GM19372 (cell line): Measurements from ENCODE around the gene STAC3.
"Not testable (repeated sequence)": the region's sequence is repeated elsewhere in the genome, so short reads cannot be mapped to it uniquely, and the experiment has no call there.

Experiments used
- ATAC-seq: cut with Tn5 transposase; IDR thresholded peaks from one replicate; pipeline ENCODE4 v1.9.1; 2021; ENCODE audit warnings: mild to moderate bottlenecking, low read depth, moderate library complexity; ENCODE audit not compliant: unreplicated experiment

STAC3 gene

DNA sequence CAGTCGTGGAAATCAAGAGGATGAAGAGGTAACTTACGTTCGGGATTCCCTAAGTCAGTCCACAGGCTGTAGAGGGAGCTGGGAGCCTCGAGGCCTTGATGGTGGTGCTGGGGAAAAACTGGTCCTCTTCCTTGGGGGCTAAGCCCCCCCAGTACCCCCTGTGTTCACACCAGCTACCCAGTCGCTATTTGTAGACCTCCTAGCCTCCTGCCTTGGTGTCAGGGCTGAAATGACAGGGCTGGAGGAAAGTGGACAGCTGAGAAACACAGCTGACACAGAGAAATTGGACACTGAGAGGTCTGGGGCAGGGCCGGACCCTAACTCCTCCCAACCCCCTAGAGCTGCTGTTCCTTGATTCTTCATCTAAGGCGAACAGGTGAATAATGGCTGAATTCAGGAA is at the start of gene STAC3:
TSS of gene STAC3 (minus strand) at position 232 of the 400 bp plus-strand sequence. CDS start 1,551 bp downstream, outside the sequence.
- ATAC-seq = no peak

- ATAC-seq = no peak
These were observed 48.6 kb upstream of the STAC3 start for GRCh38 chr12:57299514-57300016.

DNA sequence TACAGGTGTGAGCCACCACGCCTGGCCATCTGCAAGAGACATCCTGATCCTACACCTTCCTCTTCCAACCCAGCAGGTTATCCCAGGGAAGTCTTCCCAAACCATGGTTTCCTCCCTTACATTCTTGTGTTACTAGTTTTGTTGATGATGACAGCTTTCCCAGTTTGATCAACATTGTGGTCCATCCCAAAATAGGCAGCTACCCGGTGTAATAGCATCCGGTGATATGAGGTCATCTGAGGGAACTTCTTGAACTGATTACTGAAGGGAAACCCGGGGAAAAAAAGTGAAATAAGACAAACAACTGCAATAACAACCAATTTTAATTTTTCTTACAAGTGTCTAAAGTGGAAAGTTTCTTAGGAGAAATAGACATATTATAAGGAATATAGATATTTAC is 45.3 kb upstream of the STAC3 start:
- no peak for ATAC-seq

- ATAC-seq = not testable (repeated sequence)
These were observed 31.1 kb upstream of the STAC3 start for GRCh38 chr12:57282073-57282472.

- ATAC-seq = peak; percentile 98
These were observed 29.4 kb upstream of the STAC3 start for GRCh38 chr12:57280211-57281062.

DNA sequence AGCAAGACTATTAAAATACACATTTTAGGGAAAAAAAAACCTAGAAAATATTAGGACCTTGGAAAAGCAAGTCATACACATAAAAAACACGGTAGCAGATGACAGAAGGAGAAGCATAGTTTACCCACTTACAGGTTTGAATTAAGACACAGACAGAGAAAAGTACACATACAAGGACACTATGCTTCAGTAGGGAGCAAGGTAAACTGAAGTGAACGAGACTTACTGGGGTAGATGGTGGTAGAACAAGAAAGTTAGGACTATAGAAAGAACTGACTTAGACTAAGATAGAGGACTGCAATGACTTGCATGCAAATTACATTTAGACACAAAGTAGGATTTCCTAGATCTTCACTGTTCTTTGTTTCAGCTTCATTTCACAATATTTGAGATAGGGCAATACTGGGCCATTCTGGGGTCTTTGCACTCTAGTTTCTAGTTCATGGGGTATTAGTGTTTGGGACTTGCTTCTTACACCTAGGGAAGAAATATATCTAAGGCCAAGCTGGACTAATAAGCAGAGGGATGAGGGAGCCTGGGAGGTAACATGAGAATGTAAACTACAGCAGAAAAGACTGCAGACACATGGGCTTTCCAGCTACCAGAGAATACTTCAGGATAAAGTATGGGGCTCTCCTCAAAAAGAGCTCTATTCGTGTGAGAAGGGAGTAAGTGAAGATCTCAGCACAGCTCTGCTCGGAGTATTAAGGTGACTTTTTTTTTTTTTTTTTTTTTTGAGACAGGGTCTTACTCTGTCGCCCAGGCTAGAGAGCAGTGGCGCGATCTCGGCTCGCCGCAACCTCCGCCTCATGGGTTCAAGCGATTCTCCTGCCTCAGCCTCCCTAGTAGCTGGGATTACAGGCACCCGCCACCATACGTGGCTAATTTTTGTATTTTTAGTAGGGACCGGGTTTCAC is 27.7 kb upstream of the STAC3 start:
- ATAC-seq = no peak

GRCh38 chr12:57276935-57277563 is 26.1 kb upstream of the STAC3 start:
- no peak for ATAC-seq

GRCh38 chr12:57276233-57276632 is 25.2 kb upstream of the STAC3 start:
- not testable (repeated sequence) for ATAC-seq

DNA sequence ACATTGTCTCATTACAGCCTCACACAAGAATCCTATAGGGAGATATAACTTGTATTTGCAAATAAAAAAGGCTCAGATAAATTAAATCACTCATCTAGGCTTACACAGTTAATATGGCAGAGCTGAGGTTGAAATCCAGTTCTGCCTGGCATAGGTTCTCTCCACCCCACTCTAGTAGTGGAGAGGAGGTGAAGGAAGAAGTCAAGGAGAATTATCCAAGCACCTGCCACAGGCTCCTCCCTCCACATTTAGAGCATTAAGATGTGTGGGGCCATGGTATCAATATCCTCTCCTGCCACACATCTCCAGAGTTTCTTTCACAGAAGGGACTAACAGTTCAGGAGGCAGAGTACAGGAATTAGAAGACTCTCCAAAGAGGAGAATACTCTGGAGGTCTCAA is 22.5 kb upstream of the STAC3 start:
- ATAC-seq = no peak

DNA sequence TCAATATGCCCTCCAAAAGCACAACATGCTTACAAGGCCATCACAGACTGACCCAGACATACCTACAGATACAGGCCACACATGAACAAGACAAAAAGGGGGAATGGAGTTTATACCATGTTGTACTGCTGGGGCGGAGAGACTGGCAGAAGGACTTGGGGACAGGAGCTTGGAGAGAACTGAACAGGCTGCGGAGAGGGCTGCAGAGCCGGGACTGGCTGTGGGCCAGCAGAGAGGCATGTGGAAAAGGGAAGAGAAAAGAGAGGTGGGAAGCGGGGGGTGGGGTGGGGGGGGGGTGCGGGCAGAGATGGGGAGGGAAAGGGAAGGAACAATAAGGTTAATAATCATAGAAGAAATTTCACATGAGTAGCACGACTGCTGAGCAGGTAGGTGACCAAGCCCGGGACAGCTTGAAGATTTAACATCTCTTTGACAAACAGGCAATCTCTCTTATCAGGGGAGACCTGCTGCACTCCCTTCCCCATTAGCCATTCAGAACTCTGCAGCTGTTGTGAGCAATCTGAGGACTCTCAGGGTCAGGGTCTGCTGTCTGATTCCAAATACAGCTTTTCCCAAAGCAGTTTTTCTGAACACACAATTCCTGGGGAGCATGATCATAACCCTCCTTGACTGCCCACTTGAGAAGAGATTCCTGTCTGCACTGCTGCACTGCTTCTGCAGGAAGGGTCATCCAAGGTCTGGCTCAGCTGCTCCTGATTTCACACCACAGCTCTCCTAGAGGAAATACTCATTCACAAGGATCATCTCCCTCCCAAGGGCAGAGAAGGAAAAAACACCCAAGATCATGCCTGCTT is 21.6 kb upstream of the STAC3 start:
- ATAC-seq = no peak

GRCh38 chr12:57270966-57271470 is 20.0 kb upstream of the STAC3 start:
- ATAC-seq = no peak

DNA sequence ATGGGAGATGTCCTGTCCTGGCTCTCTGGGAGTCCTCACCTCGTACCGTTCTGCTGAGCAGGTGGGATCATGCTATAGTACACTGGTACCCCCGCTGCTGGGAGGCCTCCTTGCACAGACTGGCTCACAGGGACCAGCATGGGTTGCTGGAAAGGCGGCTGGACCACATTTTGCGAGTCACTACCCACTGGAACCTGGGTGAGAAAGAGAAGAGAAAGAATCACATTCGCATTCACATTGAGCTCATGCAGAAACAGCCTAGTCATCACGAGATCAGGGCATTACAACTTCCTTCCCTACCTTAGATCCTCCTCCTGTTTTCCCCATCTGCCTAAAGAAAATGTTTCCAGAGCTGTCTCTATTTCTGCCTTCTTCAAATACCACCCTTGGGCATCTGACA is 17.3 kb upstream of the STAC3 start:
- no peak for ATAC-seq

- ATAC-seq = no peak
These were observed 15.7 kb upstream of the STAC3 start for GRCh38 chr12:57266681-57267080.

GRCh38 chr12:57263096-57263495 is 12.1 kb upstream of the STAC3 start:
- ATAC-seq = no peak

DNA sequence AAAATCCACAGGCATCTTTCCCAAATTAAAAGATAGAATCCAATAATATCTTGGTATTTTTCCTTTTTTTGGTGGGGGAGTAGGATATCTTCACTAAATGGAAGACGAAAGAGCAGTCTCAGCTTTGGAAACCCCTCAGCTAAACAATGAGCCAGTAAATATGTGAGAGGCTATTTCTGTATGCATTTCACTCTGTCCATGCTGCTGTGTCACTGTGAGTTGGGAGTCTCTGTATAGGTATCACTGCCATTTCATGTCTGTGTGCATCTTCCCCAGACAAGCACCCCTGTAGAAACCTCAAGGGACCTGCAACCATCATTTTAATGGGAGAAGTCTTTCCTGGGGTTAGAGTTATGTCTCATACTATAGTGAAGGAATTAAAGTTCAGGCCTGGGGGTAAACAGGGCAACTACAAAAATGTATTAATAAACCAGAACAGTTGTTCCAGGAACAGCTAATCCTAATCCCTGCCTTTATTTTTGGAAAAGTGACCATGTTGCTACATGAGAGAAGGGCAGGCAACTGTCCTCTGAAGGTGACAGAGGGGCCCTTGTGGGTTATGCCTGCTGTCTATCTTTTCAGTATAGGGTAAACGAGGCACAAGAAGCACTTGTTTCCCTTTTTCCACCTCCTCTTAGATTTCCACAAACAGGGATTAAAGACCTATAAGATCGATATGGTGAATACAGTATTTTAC is 11.3 kb upstream of the STAC3 start:
- no peak for ATAC-seq

DNA sequence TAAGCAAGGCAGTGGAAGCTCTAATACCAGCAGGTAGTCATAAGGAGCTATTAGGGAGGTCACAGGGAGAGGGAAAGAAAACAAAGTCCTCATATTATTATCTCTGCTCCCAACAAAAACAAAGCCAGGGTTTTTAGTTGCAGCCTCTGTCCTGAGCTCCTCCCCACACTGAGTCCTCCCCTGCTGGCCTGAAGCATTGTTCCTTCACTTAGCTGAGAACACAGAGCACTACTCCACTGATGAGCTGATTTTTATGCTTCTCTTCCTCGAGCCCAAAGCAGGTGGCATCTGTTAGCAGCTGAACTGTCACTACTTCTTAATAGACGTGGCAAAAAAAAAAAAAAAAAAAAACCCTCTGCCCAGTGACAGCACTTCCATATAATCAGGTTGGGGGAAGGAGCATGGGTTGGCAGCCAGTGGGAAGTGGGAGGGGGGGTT is 10.5 kb upstream of the STAC3 start:
- no peak for ATAC-seq

- ATAC-seq = no peak
These were observed 9.4 kb upstream of the STAC3 start for GRCh38 chr12:57260366-57260765.

DNA sequence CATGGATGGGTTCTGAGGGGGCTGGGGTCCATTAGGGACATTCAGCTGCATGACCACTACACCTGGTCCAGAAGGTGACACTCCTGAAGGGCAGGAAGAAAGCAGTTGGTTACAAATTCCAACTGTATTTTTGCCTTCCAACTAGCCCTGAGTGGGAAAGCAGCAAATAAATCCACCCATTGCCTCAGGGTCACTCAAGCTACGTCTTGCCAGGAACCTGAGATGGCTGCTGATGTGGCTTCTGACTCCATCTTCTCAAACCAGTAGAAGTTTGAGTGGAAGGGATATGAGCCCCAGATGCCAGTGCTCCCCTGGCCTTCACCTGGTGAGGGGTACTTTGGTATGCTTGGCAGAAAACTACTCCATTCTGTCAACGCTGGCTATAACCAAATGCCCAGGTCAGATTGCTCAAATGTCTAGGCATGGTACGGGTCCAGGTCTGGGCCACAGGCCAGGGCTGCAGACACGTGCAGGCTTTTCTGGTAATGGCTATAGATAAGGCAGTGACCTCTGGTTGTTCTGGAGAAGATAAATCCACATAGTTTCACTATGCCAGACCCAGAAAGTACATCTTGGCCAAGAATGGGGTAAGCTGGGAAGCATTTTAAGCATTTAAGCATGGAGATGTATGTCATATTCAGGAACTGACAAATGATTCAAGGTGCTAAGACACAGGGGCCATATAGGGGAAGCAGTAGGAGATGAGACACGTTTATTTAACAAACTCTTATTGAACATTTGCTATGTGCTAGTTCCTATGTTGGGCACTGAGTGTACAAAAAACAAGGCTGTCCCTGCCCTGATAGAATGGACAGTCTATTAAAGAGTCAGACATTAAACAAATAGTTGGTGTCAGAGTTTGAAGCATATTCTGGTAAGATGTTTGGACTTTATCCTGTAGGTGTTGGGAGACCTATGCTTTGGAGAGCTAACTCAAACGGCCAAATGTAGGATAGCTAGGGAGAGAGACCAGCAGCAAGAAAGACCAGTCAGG is 8.3 kb upstream of the STAC3 start:
- ATAC-seq = no peak
